ENCODE results near the gene RER1. TPM values are rescaled to one million over a fixed set of nuclear protein-coding genes. Genes with fewer than 3 reads are reported as not detected.

Gene RER1
- total RNA-seq, 1 experiment from 2014 or later: 79.8 TPM

DNA sequence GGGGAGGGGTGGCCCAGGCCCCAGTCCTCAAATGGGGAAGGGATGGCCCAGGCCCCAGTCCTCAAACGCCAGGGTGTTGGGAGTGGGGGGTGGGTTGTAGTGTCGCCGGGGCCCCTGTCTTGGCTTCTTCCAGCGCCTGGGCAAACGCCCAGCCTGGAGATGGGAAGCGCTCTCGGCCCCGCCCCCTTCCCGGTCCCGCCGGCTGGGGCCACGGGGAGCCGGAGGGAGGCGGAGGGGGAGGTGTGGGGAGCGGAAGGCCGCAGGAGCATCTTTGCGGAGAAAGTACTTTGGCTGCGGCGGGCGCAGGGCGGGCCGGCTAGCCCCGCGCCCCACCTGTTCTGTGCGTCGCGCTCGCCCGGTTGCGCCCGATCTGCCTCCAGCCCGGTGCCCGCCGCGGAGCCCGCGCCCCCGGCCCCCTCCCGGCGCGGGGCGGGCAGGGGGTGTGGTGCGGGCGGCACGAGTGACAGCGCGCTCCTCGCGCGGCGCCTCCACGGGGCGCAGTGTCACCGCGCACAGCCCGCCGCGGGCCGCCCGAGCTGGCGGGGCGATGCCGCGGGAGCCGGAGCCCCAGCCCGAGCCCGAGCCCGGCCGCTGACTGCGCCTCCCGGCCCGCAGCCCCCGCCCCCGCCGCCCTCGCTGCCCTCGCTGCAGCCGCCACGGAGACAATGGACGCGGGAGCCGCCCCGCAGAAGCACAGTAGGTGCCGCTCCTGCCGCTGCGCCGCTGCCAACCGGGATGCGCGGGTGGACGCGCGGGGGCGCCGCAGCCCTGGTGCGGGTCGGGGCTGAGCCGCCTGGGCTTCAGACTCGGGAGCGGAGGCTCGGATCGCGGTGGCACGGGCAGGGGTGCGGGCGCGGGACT is 51.9 kb downstream of the RER1 start:
- Mint-ChIP-seq H3K9me3 (no peaks in the 10 kb centered on the region), H3K27me3 (ENCODE audit: low read depth) (peaks cover 29% of the 10 kb centered on the region), H3K36me3 (no peaks in the 10 kb centered on the region), H3K4me3 (peak overlapping the region; percentile 48; the same call in 1 of the 2 replicates), H3K4me1 (no peaks in the 10 kb centered on the region), H3K27ac (no peak overlapping the region)
- ATAC-seq (peak; percentile 43), DNase-seq (ENCODE audit: low spot score) (peak; percentile 69)
- POLR2A ChIA-PET: no interaction called here
- TF ChIP-seq, protein P1, sequence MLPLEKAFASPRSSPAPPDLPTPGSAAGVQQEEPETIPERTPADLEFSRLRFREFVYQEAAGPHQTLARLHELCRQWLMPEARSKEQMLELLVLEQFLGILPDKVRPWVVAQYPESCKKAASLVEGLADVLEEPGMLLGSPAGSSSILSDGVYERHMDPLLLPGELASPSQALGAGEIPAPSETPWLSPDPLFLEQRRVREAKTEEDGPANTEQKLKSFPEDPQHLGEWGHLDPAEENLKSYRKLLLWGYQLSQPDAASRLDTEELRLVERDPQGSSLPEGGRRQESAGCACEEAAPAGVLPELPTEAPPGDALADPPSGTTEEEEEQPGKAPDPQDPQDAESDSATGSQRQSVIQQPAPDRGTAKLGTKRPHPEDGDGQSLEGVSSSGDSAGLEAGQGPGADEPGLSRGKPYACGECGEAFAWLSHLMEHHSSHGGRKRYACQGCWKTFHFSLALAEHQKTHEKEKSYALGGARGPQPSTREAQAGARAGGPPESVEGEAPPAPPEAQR (CRISPR knock-in tag; IDR thresholded peaks at IDR 0.05): no peak
- TF ChIP-seq PRRX2 (CRISPR knock-in tag; IDR thresholded peaks at IDR 0.05) (no peak), FOXP1 (CRISPR knock-in tag; IDR thresholded peaks at IDR 0.05; ENCODE audit: borderline replicate concordance) (no peak), SMAD3 (CRISPR knock-in tag; IDR thresholded peaks at IDR 0.05; ENCODE audit: borderline replicate concordance) (0 out of 2 replicates have a peak, but pooled peaks have one; percentile 21), ESRRA (CRISPR knock-in tag; IDR thresholded peaks at IDR 0.05; ENCODE audit: borderline replicate concordance) (no peak), OVOL2 (CRISPR knock-in tag; IDR thresholded peaks at IDR 0.05; ENCODE audit: borderline replicate concordance) (no peak), ZNF121 (CRISPR knock-in tag; IDR thresholded peaks at IDR 0.05) (no peak), TP53 (CRISPR knock-in tag; IDR thresholded peaks at IDR 0.05) (no peak), SMAD4 (CRISPR knock-in tag; IDR thresholded peaks at IDR 0.05) (no peak)
- TF ChIP-seq, protein P2, sequence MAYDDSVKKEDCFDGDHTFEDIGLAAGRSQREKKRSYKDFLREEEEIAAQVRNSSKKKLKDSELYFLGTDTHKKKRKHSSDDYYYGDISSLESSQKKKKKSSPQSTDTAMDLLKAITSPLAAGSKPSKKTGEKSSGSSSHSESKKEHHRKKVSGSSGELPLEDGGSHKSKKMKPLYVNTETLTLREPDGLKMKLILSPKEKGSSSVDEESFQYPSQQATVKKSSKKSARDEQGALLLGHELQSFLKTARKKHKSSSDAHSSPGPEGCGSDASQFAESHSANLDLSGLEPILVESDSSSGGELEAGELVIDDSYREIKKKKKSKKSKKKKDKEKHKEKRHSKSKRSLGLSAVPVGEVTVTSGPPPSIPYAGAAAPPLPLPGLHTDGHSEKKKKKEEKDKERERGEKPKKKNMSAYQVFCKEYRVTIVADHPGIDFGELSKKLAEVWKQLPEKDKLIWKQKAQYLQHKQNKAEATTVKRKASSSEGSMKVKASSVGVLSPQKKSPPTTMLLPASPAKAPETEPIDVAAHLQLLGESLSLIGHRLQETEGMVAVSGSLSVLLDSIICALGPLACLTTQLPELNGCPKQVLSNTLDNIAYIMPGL (CRISPR knock-in tag; IDR thresholded peaks at IDR 0.05): peak; percentile 25; the same call in 1 of the 2 replicates
- TF ChIP-seq, protein P3, sequence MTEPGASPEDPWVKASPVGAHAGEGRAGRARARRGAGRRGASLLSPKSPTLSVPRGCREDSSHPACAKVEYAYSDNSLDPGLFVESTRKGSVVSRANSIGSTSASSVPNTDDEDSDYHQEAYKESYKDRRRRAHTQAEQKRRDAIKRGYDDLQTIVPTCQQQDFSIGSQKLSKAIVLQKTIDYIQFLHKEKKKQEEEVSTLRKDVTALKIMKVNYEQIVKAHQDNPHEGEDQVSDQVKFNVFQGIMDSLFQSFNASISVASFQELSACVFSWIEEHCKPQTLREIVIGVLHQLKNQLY (CRISPR knock-in tag; IDR thresholded peaks at IDR 0.05): no peak
- CTCF ChIA-PET: interaction anchor here (0.6 to 1.8 kb wide), 12 partner anchors 9 to 135 kb away, joined by 3 to 9 read pairs (median 5); partner anchors contain the start of genes PANK4 and PLCH2

DNA sequence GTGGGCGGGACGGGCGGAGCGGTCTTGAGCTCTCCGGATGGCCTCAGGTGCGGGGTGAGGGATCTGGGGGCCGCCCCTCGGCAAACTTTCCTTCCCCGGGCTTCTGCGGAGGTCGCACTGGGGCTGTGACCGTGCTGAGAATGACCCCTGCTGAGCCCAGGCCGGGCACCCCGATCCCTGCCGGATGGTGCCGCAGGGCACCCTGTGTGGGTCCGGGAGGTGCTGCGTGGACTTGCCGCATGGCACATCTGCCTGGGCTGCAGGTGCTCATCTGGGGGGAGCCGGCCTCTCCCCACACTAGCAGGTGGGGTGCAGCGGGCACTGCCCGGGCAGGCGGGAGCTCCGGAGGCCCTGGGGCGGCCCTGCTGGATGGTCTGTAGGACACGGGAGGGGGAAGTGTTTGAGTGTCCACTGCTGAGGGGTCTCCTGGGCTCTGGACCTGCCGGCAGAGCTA is 52.5 kb downstream of the RER1 start:
- peak overlapping the region; percentile 30 for H3K4me3 Mint-ChIP-seq
- no peak for DNase-seq (ENCODE audit: low spot score)
- H3K36me3 Mint-ChIP-seq: no peaks in the 10 kb centered on the region
- peaks cover 29% of the 10 kb centered on the region for H3K27me3 Mint-ChIP-seq (ENCODE audit: low read depth)
- TF ChIP-seq, protein P4, sequence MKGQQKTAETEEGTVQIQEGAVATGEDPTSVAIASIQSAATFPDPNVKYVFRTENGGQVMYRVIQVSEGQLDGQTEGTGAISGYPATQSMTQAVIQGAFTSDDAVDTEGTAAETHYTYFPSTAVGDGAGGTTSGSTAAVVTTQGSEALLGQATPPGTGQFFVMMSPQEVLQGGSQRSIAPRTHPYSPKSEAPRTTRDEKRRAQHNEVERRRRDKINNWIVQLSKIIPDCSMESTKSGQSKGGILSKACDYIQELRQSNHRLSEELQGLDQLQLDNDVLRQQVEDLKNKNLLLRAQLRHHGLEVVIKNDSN (CRISPR knock-in tag; IDR thresholded peaks at IDR 0.05): no peak
- no peak for TF ChIP-seq ESRRA (CRISPR knock-in tag; IDR thresholded peaks at IDR 0.05; ENCODE audit: borderline replicate concordance)
- TF ChIP-seq, protein P5, sequence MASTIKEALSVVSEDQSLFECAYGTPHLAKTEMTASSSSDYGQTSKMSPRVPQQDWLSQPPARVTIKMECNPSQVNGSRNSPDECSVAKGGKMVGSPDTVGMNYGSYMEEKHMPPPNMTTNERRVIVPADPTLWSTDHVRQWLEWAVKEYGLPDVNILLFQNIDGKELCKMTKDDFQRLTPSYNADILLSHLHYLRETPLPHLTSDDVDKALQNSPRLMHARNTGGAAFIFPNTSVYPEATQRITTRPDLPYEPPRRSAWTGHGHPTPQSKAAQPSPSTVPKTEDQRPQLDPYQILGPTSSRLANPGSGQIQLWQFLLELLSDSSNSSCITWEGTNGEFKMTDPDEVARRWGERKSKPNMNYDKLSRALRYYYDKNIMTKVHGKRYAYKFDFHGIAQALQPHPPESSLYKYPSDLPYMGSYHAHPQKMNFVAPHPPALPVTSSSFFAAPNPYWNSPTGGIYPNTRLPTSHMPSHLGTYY (CRISPR knock-in tag; IDR thresholded peaks at IDR 0.05): no peak
- TF ChIP-seq GABPB1 (CRISPR knock-in tag; IDR thresholded peaks at IDR 0.05): no peak
- TF ChIP-seq MXD4 (CRISPR knock-in tag; IDR thresholded peaks at IDR 0.05; ENCODE audit: borderline replicate concordance): no peak
- TF ChIP-seq FOXP1 (CRISPR knock-in tag; IDR thresholded peaks at IDR 0.05; ENCODE audit: borderline replicate concordance): no peak
- TF ChIP-seq, protein P6, sequence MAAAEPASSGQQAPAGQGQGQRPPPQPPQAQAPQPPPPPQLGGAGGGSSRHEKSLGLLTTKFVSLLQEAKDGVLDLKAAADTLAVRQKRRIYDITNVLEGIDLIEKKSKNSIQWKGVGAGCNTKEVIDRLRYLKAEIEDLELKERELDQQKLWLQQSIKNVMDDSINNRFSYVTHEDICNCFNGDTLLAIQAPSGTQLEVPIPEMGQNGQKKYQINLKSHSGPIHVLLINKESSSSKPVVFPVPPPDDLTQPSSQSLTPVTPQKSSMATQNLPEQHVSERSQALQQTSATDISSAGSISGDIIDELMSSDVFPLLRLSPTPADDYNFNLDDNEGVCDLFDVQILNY (CRISPR knock-in tag; IDR thresholded peaks at IDR 0.05): peak; percentile 12; the same call in 1 of the 2 replicates
- TF ChIP-seq ZNF423 (CRISPR knock-in tag; IDR thresholded peaks at IDR 0.05): no peak
- ChIA-PET CTCF (interaction anchor here (0.6 to 1.8 kb wide), 12 partner anchors 8 to 134 kb away, joined by 3 to 9 read pairs (median 5); partner anchors contain the start of genes PANK4 and PLCH2), POLR2A (no interaction called here)
- no peaks in the 10 kb centered on the region for H3K4me1 Mint-ChIP-seq
- H3K9me3 Mint-ChIP-seq: no peaks in the 10 kb centered on the region
- no peak overlapping the region for H3K27ac Mint-ChIP-seq
- ATAC-seq: no peak

All from WTC11 (cell line).